Esophagus (tissue), 2 donors: ENCODE measurements around the gene LIPM. TPM values are rescaled to one million over a fixed set of nuclear protein-coding genes. Genes with fewer than 3 reads are reported as not detected.

Source experiments
- H3K27ac ChIP-seq, 2 donors: one replicate each; pipeline ENCODE4 v1.5.1; 2013; ENCODE audit warnings: low read depth in 2 of 2, mild to moderate bottlenecking in 2 of 2, inconsistent platforms in 1 of 2, low read length in 1 of 2, moderate library complexity in 1 of 2
- H3K27me3 ChIP-seq, 2 donors: one replicate each; pipeline ENCODE4 v1.6.1; 2013; ENCODE audit warnings: low read length in 2 of 2, control low read depth in 1 of 2, mild to moderate bottlenecking in 1 of 2; ENCODE audit not compliant: insufficient read depth in 2 of 2, control insufficient read depth in 1 of 2
- H3K36me3 ChIP-seq, 2 donors: one replicate each; pipeline ENCODE4 v1.6.1; 2013; ENCODE audit warnings: low read length in 1 of 2; ENCODE audit not compliant: control insufficient read depth in 2 of 2, insufficient read depth in 2 of 2
- H3K4me1 ChIP-seq, 2 donors: one replicate each; pipeline ENCODE4 v1.6.1; 2013; ENCODE audit warnings: low read length in 1 of 2; ENCODE audit not compliant: control insufficient read depth in 2 of 2, insufficient read depth in 2 of 2
- H3K4me3 ChIP-seq, 2 donors: one replicate each; pipeline ENCODE4 v1.5.1; 2013; ENCODE audit warnings: low read length in 2 of 2, mild to moderate bottlenecking in 2 of 2, low read depth in 1 of 2, moderate library complexity in 1 of 2
- H3K9me3 ChIP-seq, 2 donors: one replicate each; pipeline ENCODE4 v1.6.1; 2013; ENCODE audit warnings: mild to moderate bottlenecking in 2 of 2, low read depth in 1 of 2, low read length in 1 of 2, moderate library complexity in 1 of 2; ENCODE audit not compliant: control insufficient read depth in 2 of 2, insufficient read depth in 1 of 2
- WGBS, 2 donors: extraction: QIAGEN DNeasy Blood & Tissue Kit; methylation state at CpG; one replicate each; pipeline ENCODE4 v1.1.7; 2013; 5-methylcytosine and 5-hydroxymethylcytosine counted together
- polyA plus RNA-seq, 2 donors: library from polyadenylated mRNA; stranded (reverse); fragments of 200-250 nt; gene quantifications; one replicate each; pipeline ENCODE4 v1.2.3, GENCODE V29; 2013
- donor health status: healthy with polysubstance abuse.
- donor health status: Bipolar disorder and iron deficiency.

Gene LIPM
- polyA plus RNA-seq, 2 donors, result not detected

- H3K4me3 ChIP-seq, result no peak overlapping the region
- H3K27ac ChIP-seq, result peak overlapping the region in 1 of 2 donors; percentile 60
- H3K4me1 ChIP-seq, result peaks cover 0 to 3% of the 10 kb centered on the region in 2 donors
- no peaks in the 10 kb centered on the region for H3K27me3 ChIP-seq
- H3K36me3 ChIP-seq, result no peaks in the 10 kb centered on the region
- H3K9me3 ChIP-seq, result no peaks in the 10 kb centered on the region
- 59 to 70% methylated on average over 2 of the region's 2 CpGs for WGBS, 2 donors
Measured at GRCh38 chr10:88866454-88866853, 63.9 kb downstream of the LIPM start.

DNA sequence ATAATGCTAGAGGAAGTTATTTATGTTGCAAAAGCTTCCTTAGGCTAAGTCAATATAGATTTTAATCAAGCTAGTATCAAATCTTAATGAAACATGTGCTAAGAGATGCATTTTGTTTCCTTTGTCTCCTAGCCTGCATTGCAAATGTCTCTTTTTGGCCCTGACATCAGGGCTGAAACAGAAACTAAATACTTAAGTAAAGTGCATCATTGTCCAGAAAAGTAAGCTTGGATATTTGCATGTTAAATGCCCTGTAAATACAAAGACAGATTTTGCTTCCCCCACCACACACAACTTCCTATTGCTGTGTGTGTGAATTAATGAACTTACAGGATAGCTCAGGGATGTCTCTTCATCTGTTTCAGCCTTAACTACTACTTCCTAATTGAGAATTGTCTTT is 67.6 kb downstream of the LIPM start:
- H3K9me3 ChIP-seq, result no peaks in the 10 kb centered on the region
- H3K27ac ChIP-seq, result no peak overlapping the region
- H3K4me1 ChIP-seq, result peaks cover 0 to 3% of the 10 kb centered on the region in 2 donors
- H3K4me3 ChIP-seq, result no peak overlapping the region
- H3K36me3 ChIP-seq, result no peaks in the 10 kb centered on the region
- no peaks in the 10 kb centered on the region for H3K27me3 ChIP-seq

Other genes starting within 250 kb of the LIPM start
- gene RNLS, start 219.4 kb upstream of the LIPM start, polyA plus RNA-seq, result 1 to 10 TPM; 3.3 to 6.7 TPM
- not detected for gene LIPJ, start 216.0 kb upstream of the LIPM start, polyA plus RNA-seq
- 10 to 100 TPM in 1 of 2 donors, 1 to 10 TPM in 1; 3.0 to 20.8 TPM for gene LIPF, start 138.3 kb upstream of the LIPM start, polyA plus RNA-seq
- gene LIPK, start 96.5 kb upstream of the LIPM start, polyA plus RNA-seq, result 1 to 10 TPM in 1 of 2 donors, under 1 TPM in 1; 0.12 to 1.2 TPM
- gene LIPN, start 42.7 kb upstream of the LIPM start, polyA plus RNA-seq, result 1 to 10 TPM in 1 of 2 donors, not detected in 1; 1.0 TPM
- 10 to 100 TPM; 31.5 to 46.0 TPM for gene ANKRD22, start 49.1 kb downstream of the LIPM start, polyA plus RNA-seq
- gene STAMBPL1, start 77.5 kb downstream of the LIPM start, polyA plus RNA-seq, result 1 to 10 TPM; 1.6 to 1.9 TPM
- gene ACTA2, start 150.0 kb downstream of the LIPM start, polyA plus RNA-seq, result 100 to 1,000 TPM; 164 to 713 TPM
- gene FAS, start 188.1 kb downstream of the LIPM start, polyA plus RNA-seq, result 10 to 100 TPM in 1 of 2 donors, 1 to 10 TPM in 1; 8.8 to 10.2 TPM